HG03280 (cell line): Measurements from ENCODE around the gene CA11.

Source experiments
- ATAC-seq: cut with Tn5 transposase; IDR thresholded peaks from one replicate; pipeline ENCODE4 v1.9.1; 2021; ENCODE audit warnings: mild to moderate bottlenecking, moderate library complexity; ENCODE audit not compliant: unreplicated experiment

CA11 gene

GRCh38 chr19:48614436-48615230 is 31.4 kb downstream of the CA11 start, which contains the start of gene FAM83E:
Gene FAM83E (minus strand): TSS chr19:48615076. CDS start chr19:48613372, 1,704 bp downstream.
- ATAC-seq = no peak

GRCh38 chr19:48613852-48614435 is 32.0 kb downstream of the CA11 start:
- ATAC-seq = no peak

GRCh38 chr19:48613024-48613851 is 32.7 kb downstream of the CA11 start:
- no peak for ATAC-seq

- no peak for ATAC-seq
Measured at GRCh38 chr19:48611872-48612271, 34.1 kb downstream of the CA11 start.

GRCh38 chr19:48609571-48610108 is 36.3 kb downstream of the CA11 start:
- ATAC-seq = no peak

GRCh38 chr19:48608798-48609263 is 37.2 kb downstream of the CA11 start:
- no peak for ATAC-seq

- ATAC-seq = no peak
Measured at GRCh38 chr19:48607359-48607755, 38.6 kb downstream of the CA11 start.

GRCh38 chr19:48606463-48607358 is 39.3 kb downstream of the CA11 start, which contains the start of gene SPACA4:
Gene SPACA4 (plus strand): TSS chr19:48606742. CDS start chr19:48606979, 237 bp downstream.
- ATAC-seq = no peak

GRCh38 chr19:48603850-48604249 is 42.1 kb downstream of the CA11 start:
- no peak for ATAC-seq

- ATAC-seq = no peak
Measured at GRCh38 chr19:48603449-48603848, 42.5 kb downstream of the CA11 start.

GRCh38 chr19:48603001-48603400 is 43.0 kb downstream of the CA11 start:
- no peak for ATAC-seq

GRCh38 chr19:48600679-48601417 is 45.1 kb downstream of the CA11 start:
- ATAC-seq = no peak

- no peak for ATAC-seq
Measured at GRCh38 chr19:48598996-48599700, 46.8 kb downstream of the CA11 start.

- no peak for ATAC-seq
Measured at GRCh38 chr19:48596679-48597465, 49.1 kb downstream of the CA11 start.

GRCh38 chr19:48596237-48596636 is 49.8 kb downstream of the CA11 start:
- no peak for ATAC-seq

- no peak for ATAC-seq
Measured at GRCh38 chr19:48595833-48596232, 50.2 kb downstream of the CA11 start.

- ATAC-seq = no peak
Measured at GRCh38 chr19:48595171-48595570, 50.8 kb downstream of the CA11 start.

- ATAC-seq = no peak
Measured at GRCh38 chr19:48591021-48591420, 55.0 kb downstream of the CA11 start.
